ENCODE measurements around the gene HEBP2. TPM values are rescaled to one million over a fixed set of nuclear protein-coding genes. Genes with fewer than 3 reads are reported as not detected.

HEBP2 gene
- total RNA-seq, 1 donor from 2014 or later, result 40.5 TPM

GRCh38 chr6:138446821-138447220 is 42.8 kb downstream of the HEBP2 start:
- H3K4me1 Mint-ChIP-seq (ENCODE audit: low read depth, unreplicated experiment), result no peaks in the 10 kb centered on the region
- FAIRE-seq (no peak), DNase-seq (ENCODE audit: low read depth) (no peak)
- no peak overlapping the region for H3K4me3 ChIP-seq (ENCODE audit: insufficient read depth, low read depth, low read length)
- H3K27ac Mint-ChIP-seq (ENCODE audit: unreplicated experiment), result no peak overlapping the region
- no peaks in the 10 kb centered on the region for H3K27me3 ChIP-seq (ENCODE audit: insufficient read depth, low read length)
- H3K4me1 ChIP-seq (ENCODE audit: insufficient read depth, low read length), result no peaks in the 10 kb centered on the region
- no peaks in the 10 kb centered on the region for H3K9me3 ChIP-seq (ENCODE audit: insufficient read depth, low read depth, low read length)
- no peaks in the 10 kb centered on the region for H3K9me3 Mint-ChIP-seq (ENCODE audit: unreplicated experiment)
- no peaks in the 10 kb centered on the region for H3K27me3 Mint-ChIP-seq (ENCODE audit: low read depth, unreplicated experiment)
- no peak overlapping the region for H3K4me2 ChIP-seq (ENCODE audit: low read length)
- H3K79me2 ChIP-seq (ENCODE audit: insufficient read depth, low read length), result no peaks in the 10 kb centered on the region
- no peak overlapping the region for H3K9ac ChIP-seq (ENCODE audit: low read length)
- peaks cover 2% of the 10 kb centered on the region for H3K36me3 ChIP-seq (ENCODE audit: insufficient read depth, low read length)
- peaks cover 9% of the 10 kb centered on the region for H4K20me1 ChIP-seq (ENCODE audit: insufficient read depth, low read length)
- H3K36me3 Mint-ChIP-seq (ENCODE audit: low read depth, unreplicated experiment), result peaks cover 3% of the 10 kb centered on the region
- no peak overlapping the region for H2AFZ ChIP-seq (ENCODE audit: low read depth, low read length)
- no peak overlapping the region for H3K27ac ChIP-seq (ENCODE audit: low read depth, low read length)
- TF ChIP-seq EZH2 (IDR thresholded peaks at IDR 0.05; ENCODE audit: insufficient read depth, low read length), result no peak
- TF ChIP-seq CTCF (IDR thresholded peaks at IDR 0.05; ENCODE audit: insufficient read depth, low read depth, low read length), result no peak
- no peak overlapping the region for H3K4me3 Mint-ChIP-seq (ENCODE audit: unreplicated experiment)

- Histone ChIP-seq H3K4me3 (ENCODE audit: insufficient read depth, low read depth, low read length) (no peak overlapping the region), H3K79me2 (ENCODE audit: insufficient read depth, low read length) (no peaks in the 10 kb centered on the region), H4K20me1 (ENCODE audit: insufficient read depth, low read length) (peaks cover 9% of the 10 kb centered on the region), H2AFZ (ENCODE audit: low read depth, low read length) (no peak overlapping the region), H3K9ac (ENCODE audit: low read length) (no peak overlapping the region), H3K9me3 (ENCODE audit: insufficient read depth, low read depth, low read length) (no peaks in the 10 kb centered on the region), H3K4me1 (ENCODE audit: insufficient read depth, low read length) (peaks cover 4% of the 10 kb centered on the region), H3K36me3 (ENCODE audit: insufficient read depth, low read length) (no peaks in the 10 kb centered on the region), H3K4me2 (ENCODE audit: low read length) (no peak overlapping the region), H3K27ac (ENCODE audit: low read depth, low read length) (no peak overlapping the region), H3K27me3 (ENCODE audit: insufficient read depth, low read length) (no peaks in the 10 kb centered on the region)
- no peak overlapping the region for H3K27ac Mint-ChIP-seq (ENCODE audit: unreplicated experiment)
- H3K36me3 Mint-ChIP-seq (ENCODE audit: low read depth, unreplicated experiment), result peaks cover 2% of the 10 kb centered on the region
- TF ChIP-seq CTCF (IDR thresholded peaks at IDR 0.05; ENCODE audit: insufficient read depth, low read depth, low read length) (no peak), EZH2 (IDR thresholded peaks at IDR 0.05; ENCODE audit: insufficient read depth, low read length) (no peak)
- DNase-seq (ENCODE audit: low read depth) (no peak), FAIRE-seq (no peak)
- peaks cover 1% of the 10 kb centered on the region for H3K4me1 Mint-ChIP-seq (ENCODE audit: low read depth, unreplicated experiment)
- no peak overlapping the region for H3K4me3 Mint-ChIP-seq (ENCODE audit: unreplicated experiment)
- H3K27me3 Mint-ChIP-seq (ENCODE audit: low read depth, unreplicated experiment), result no peaks in the 10 kb centered on the region
- H3K9me3 Mint-ChIP-seq (ENCODE audit: unreplicated experiment), result no peaks in the 10 kb centered on the region
These were observed 46.4 kb downstream of the HEBP2 start for GRCh38 chr6:138450445-138450844.

- Mint-ChIP-seq H3K9me3 (ENCODE audit: unreplicated experiment) (no peaks in the 10 kb centered on the region), H3K27me3 (ENCODE audit: low read depth, unreplicated experiment) (no peaks in the 10 kb centered on the region), H3K4me3 (ENCODE audit: unreplicated experiment) (no peak overlapping the region), H3K36me3 (ENCODE audit: low read depth, unreplicated experiment) (peaks cover 2% of the 10 kb centered on the region), H3K4me1 (ENCODE audit: low read depth, unreplicated experiment) (peaks cover 1% of the 10 kb centered on the region), H3K27ac (ENCODE audit: unreplicated experiment) (no peak overlapping the region)
- no peak overlapping the region for H3K27ac ChIP-seq (ENCODE audit: low read depth, low read length)
- no peak for DNase-seq (ENCODE audit: low read depth)
- no peak overlapping the region for H3K4me2 ChIP-seq (ENCODE audit: low read length)
- no peaks in the 10 kb centered on the region for H3K79me2 ChIP-seq (ENCODE audit: insufficient read depth, low read length)
- FAIRE-seq, result no peak
- no peak overlapping the region for H3K4me3 ChIP-seq (ENCODE audit: insufficient read depth, low read depth, low read length)
- no peaks in the 10 kb centered on the region for H3K36me3 ChIP-seq (ENCODE audit: insufficient read depth, low read length)
- H2AFZ ChIP-seq (ENCODE audit: low read depth, low read length), result no peak overlapping the region
- no peaks in the 10 kb centered on the region for H3K27me3 ChIP-seq (ENCODE audit: insufficient read depth, low read length)
- H3K9me3 ChIP-seq (ENCODE audit: insufficient read depth, low read depth, low read length), result no peaks in the 10 kb centered on the region
- H3K4me1 ChIP-seq (ENCODE audit: insufficient read depth, low read length), result peaks cover 10% of the 10 kb centered on the region
- H3K9ac ChIP-seq (ENCODE audit: low read length), result no peak overlapping the region
- peaks cover 9% of the 10 kb centered on the region for H4K20me1 ChIP-seq (ENCODE audit: insufficient read depth, low read length)
- TF ChIP-seq EZH2 (IDR thresholded peaks at IDR 0.05; ENCODE audit: insufficient read depth, low read length), result no peak
- no peak for TF ChIP-seq CTCF (IDR thresholded peaks at IDR 0.05; ENCODE audit: insufficient read depth, low read depth, low read length)
These were observed 47.0 kb downstream of the HEBP2 start for GRCh38 chr6:138451043-138451442.

All from astrocyte (in vitro differentiated cells and primary cell).